NCI-H1048 (cell line): ENCODE data around the gene EIF2B4.
"Not testable (repeated sequence)": the region's sequence is repeated elsewhere in the genome, so short reads cannot be mapped to it uniquely, and the experiment has no call there.

ENCODE experiments used
- DNase-seq: peaks from one replicate; lab custom pipeline; 2025; lab: John Stamatoyannopoulos, UW

The EIF2B4 gene

DNA sequence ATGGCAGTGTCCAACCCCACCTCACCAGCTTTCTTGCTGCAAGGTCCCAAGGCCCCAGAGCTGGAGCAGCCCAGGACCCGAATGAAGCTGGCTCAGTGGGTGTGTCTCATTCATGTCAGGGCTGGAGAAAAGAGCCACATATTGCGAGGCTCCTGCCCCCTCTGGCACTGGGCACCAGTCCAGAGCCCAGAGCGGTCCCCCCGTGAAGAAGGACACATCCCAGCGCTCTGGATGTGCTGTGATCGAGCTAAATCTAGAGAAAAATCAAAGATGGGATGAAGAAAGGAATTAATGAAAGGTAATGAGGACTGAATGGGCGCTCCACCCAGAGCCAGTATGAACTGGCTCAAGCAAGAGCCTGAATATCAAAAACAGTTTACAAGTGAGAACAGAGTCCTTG is 34.0 kb downstream of the EIF2B4 start:
- no peak for DNase-seq

DNA sequence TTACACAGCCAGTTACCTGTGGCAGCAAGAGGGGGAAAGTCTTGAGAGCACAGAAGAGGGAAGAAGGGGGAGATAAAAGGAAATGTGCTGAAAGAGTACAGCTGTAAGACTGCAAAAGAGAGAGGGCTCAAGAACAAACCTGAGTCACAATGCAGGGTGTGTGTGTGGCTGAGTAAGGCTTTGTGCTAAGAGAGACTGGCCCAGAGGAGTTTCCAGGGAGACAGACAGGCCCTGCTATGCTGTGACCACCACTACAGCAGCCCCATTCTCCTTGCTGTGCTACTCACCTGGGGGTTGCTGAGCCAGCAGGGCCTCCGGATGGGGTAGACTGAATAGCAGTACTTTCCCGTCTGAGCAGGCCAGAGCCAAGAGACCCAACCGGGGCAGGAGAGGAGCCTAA is 34.8 kb downstream of the EIF2B4 start:
- no peak for DNase-seq

DNA sequence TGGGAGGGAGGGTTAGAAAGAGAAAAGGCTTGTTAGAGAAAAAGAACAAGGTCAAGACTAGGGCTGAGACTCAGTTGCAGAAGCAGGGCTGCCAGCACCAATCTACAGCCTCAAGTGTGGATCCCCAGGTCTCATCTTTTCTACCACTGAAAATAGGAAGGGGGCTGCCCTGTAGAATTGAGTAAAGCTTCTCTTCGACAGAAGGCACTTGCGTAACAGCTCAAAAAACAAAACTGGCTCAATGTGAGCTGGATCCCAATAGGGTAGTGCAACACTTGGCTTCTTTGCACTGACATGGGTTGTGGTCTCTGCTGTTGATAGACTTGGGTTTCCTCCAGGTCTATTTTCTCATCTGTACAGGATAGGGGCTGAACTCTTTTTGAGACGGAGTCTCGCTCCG is 45.4 kb downstream of the EIF2B4 start:
- no peak for DNase-seq

- no peak for DNase-seq
Observed at GRCh38 chr2:27323596-27324285, 46.4 kb downstream of the EIF2B4 start.

- peak; percentile 76 for DNase-seq
Observed at GRCh38 chr2:27322766-27323595, 47.2 kb downstream of the EIF2B4 start, which contains the start of gene MPV17. MPV17 (minus strand) TSS chr2:27323097; CDS start chr2:27322517, 580 bp downstream.

DNA sequence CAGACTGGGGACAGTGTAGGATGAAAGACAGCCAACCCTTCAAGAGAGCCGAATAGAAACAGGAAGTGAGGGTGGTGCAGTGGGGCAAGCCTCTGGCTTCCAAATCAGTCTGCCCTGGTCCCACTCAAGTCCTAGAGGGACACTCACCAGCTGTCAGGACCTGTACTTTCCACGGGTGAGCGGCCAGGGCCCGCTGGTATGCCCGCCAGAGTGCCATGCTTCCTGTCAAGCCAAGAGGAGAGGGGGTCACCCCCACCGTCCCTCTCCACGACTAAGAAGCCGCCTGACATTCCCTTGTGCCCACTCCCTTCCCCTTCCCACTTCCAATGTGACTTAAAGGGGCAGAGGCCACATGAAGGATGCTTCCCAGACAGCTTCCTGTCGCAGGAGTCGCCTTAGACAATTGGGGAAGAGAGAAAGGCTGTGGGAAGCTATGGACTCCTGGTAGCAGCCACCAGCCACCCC is 47.8 kb downstream of the EIF2B4 start:
- no peak for DNase-seq

GRCh38 chr2:27320958-27321543 is 49.1 kb downstream of the EIF2B4 start:
- DNase-seq, result no peak

- DNase-seq, result not testable (repeated sequence)
Observed at GRCh38 chr2:27319839-27320238, 50.3 kb downstream of the EIF2B4 start.

DNA sequence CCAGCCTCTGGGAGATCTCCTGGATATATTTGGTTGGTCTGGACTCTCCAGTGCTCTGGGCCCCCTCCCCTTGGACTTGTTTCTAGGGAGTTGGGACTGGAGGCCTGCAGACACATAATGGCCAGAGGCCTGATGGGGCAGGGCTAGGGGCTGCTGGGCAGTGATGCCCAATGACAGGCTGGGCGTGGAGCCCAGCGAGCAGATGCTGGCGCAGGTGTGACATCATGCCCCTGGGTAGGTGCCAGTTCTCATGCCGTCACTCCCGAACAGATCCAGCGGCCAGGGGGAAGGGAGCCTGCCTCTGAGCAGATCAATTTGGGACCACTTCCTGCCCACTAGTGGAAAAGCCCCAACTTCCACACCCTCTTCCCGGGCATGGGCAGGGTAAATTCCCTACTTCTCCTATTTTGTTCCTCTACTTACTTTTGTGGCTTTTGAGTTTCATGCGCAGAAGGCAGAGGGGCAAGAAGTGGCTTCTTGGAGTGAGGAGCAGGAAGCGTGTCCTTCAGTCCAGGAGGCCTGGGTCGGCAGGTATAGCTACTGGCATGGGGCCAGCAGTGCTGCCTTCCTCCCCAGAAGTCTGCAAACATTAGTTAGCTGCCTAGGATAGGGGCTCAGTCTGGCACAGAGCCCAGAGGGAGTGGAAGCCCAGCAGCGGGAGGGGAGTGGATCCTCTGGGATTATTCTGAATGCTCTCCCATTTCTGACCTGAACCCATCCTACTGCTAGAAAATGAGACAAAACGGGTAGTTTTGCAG is 53.3 kb downstream of the EIF2B4 start:
- no peak for DNase-seq

GRCh38 chr2:27315122-27315521 is 55.0 kb downstream of the EIF2B4 start:
- DNase-seq, result no peak

GRCh38 chr2:27314709-27315108 is 55.4 kb downstream of the EIF2B4 start:
- no peak for DNase-seq
